HG02610 (cell line): ENCODE results near the gene KCNE2.
"Not testable (repeated sequence)": the region's sequence is repeated elsewhere in the genome, so short reads cannot be mapped to it uniquely, and the experiment has no call there.

Experiments
- ATAC-seq: cut with Tn5 transposase; IDR thresholded peaks from one replicate; pipeline ENCODE4 v1.9.1; 2021; ENCODE audit warnings: mild to moderate bottlenecking, moderate library complexity; ENCODE audit not compliant: unreplicated experiment

Gene KCNE2

GRCh38 chr21:34406102-34406501 lies 42.3 kb downstream of the KCNE2 start:
- not testable (repeated sequence) for ATAC-seq

GRCh38 chr21:34406676-34407075 lies 42.9 kb downstream of the KCNE2 start:
- not testable (repeated sequence) for ATAC-seq

GRCh38 chr21:34407294-34407693 lies 43.5 kb downstream of the KCNE2 start:
- ATAC-seq: not testable (repeated sequence)

- ATAC-seq: not testable (repeated sequence)
These were observed 53.8 kb downstream of the KCNE2 start for GRCh38 chr21:34417448-34418077.
